Omental fat pad (tissue), 4 donors: ENCODE data around the gene C20orf144. TPM values are rescaled to one million over a fixed set of nuclear protein-coding genes. Genes with fewer than 3 reads are reported as not detected.

Experiments used
- ATAC-seq: fragments of 150-250 bp; one replicate; pipeline ENCODE4 v1.9.1; 2016; ENCODE audit warnings: mild to moderate bottlenecking, moderate library complexity; ENCODE audit not compliant: low FRiP score
- DNase-seq: peaks from one replicate; pipeline ENCODE4 v3.0.0-alpha.2; 2019; ENCODE audit warnings: low spot score
- CTCF ChIP-seq, 3 donors: fragments of 450-650 bp; IDR thresholded peaks; one replicate each; pipeline ENCODE4 v1.5.1; 2016 to 2017; ENCODE audit warnings: antibody characterized with exemption in 3 of 3, mild to moderate bottlenecking in 3 of 3, moderate library complexity in 2 of 3
- total RNA-seq, 4 donors: library from RNA; depleted of rRNA; stranded (reverse); fragments of >200 nt; gene quantifications; one replicate each; pipeline ENCODE4 v1.1.0, GENCODE V29; 2016

C20orf144 gene
- total RNA-seq, 4 donors from 2014 or later: not detected

- ATAC-seq: no peak
- DNase-seq: no peak
- TF ChIP-seq CTCF (IDR thresholded peaks at IDR 0.05): no peak
Measured at GRCh38 chr20:33654680-33655161, 7.4 kb upstream of the C20orf144 start.

- no peak for TF ChIP-seq CTCF (IDR thresholded peaks at IDR 0.05)
- DNase-seq: no peak
- no peak for ATAC-seq
Measured at GRCh38 chr20:33655164-33655563, 7.0 kb upstream of the C20orf144 start.

- ATAC-seq: no peak
- DNase-seq: no peak
Measured at GRCh38 chr20:33656010-33656782, 5.9 kb upstream of the C20orf144 start.

GRCh38 chr20:33656783-33657703 lies 5.1 kb upstream of the C20orf144 start:
- DNase-seq (no peak), ATAC-seq (no peak)
- no peak for TF ChIP-seq CTCF (IDR thresholded peaks at IDR 0.05)

More at GRCh38 chr20:33656010-33656782, 5.9 kb upstream of the C20orf144 start:
- no peak for TF ChIP-seq CTCF (IDR thresholded peaks at IDR 0.05)

- no peak for TF ChIP-seq CTCF (IDR thresholded peaks at IDR 0.05)
- ATAC-seq (no peak), DNase-seq (no peak)
Measured at GRCh38 chr20:33657704-33658095, 4.4 kb upstream of the C20orf144 start.

GRCh38 chr20:33658510-33658909 lies 3.6 kb upstream of the C20orf144 start:
- ATAC-seq (no peak), DNase-seq (no peak)
- no peak for TF ChIP-seq CTCF (IDR thresholded peaks at IDR 0.05)
